HG02642 (cell line): ENCODE data around the gene NOTO.
"Not testable (repeated sequence)": the region's sequence is repeated elsewhere in the genome, so short reads cannot be mapped to it uniquely, and the experiment has no call there.

Source experiments
- ATAC-seq: cut with Tn5 transposase; IDR thresholded peaks from one replicate; pipeline ENCODE4 v1.9.1; 2021; ENCODE audit warnings: mild to moderate bottlenecking; ENCODE audit not compliant: unreplicated experiment, poor library complexity

NOTO gene

GRCh38 chr2:73202156-73203054 lies at the start of gene NOTO:
Gene NOTO, plus strand, starts transcription at chr2:73202574. Its CDS starts 93 bp downstream, at chr2:73202667.
- ATAC-seq = no peak

- ATAC-seq = no peak
These were observed 45.7 kb upstream of the NOTO start for GRCh38 chr2:73156539-73157124.

- no peak for ATAC-seq
These were observed 39.5 kb upstream of the NOTO start for GRCh38 chr2:73162856-73163391.

GRCh38 chr2:73163483-73164367 lies 38.6 kb upstream of the NOTO start:
- peak; percentile 85 for ATAC-seq

GRCh38 chr2:73165978-73166377 lies 36.4 kb upstream of the NOTO start:
- not testable (repeated sequence) for ATAC-seq

- not testable (repeated sequence) for ATAC-seq
These were observed 35.6 kb upstream of the NOTO start for GRCh38 chr2:73166813-73167212.

- not testable (repeated sequence) for ATAC-seq
These were observed 34.0 kb upstream of the NOTO start for GRCh38 chr2:73168348-73168747.

GRCh38 chr2:73170341-73170740 lies 32.0 kb upstream of the NOTO start:
- ATAC-seq = not testable (repeated sequence)

- no peak for ATAC-seq
These were observed 29.4 kb upstream of the NOTO start for GRCh38 chr2:73172963-73173362.

- ATAC-seq = no peak
These were observed 28.6 kb upstream of the NOTO start for GRCh38 chr2:73173781-73174180.

GRCh38 chr2:73174244-73174643 lies 28.1 kb upstream of the NOTO start:
- ATAC-seq = no peak

- ATAC-seq = no peak
These were observed 27.3 kb upstream of the NOTO start for GRCh38 chr2:73174941-73175662.

GRCh38 chr2:73175663-73176204 lies 26.6 kb upstream of the NOTO start:
- peak; percentile 37 for ATAC-seq

GRCh38 chr2:73176205-73176880 lies 26.0 kb upstream of the NOTO start:
- peak; percentile 9 for ATAC-seq

GRCh38 chr2:73176881-73177644 lies 25.3 kb upstream of the NOTO start:
- peak; percentile 91 for ATAC-seq

- ATAC-seq = peak; percentile 3
These were observed 24.6 kb upstream of the NOTO start for GRCh38 chr2:73177645-73178255.

- no peak for ATAC-seq
These were observed 16.4 kb upstream of the NOTO start for GRCh38 chr2:73185965-73186364.

- no peak for ATAC-seq
These were observed 14.8 kb upstream of the NOTO start for GRCh38 chr2:73187549-73187948.
